K562 (cell line): ENCODE results near the gene CBX2. TPM values are rescaled to one million over a fixed set of nuclear protein-coding genes. Genes with fewer than 3 reads are reported as not detected.
A peak's percentile ranks its signal among the peaks of the same experiment; 100 is the strongest.

Source experiments
- ATAC-seq: fragments of 200-7000 bp; cut with Tn5 transposase; 3 replicates; pipeline ENCODE4 v1.9.1; 2020; ENCODE audit warnings: moderate library complexity
- BruUV-seq: library from RNA; stranded (reverse); fragments of 400-500 nt; replicated peaks from 2 replicates; lab custom pipeline; 2021; lab: Mats Ljungman, UMichigan
- CTCF ChIA-PET: fragments of 300-600 bp; formaldehyde crosslinking; extraction: SDS; loops from one replicate; lab custom pipeline; 2021; ENCODE audit warnings: low intra/inter-chr PET ratio; lab: Yijun Ruan, JAX
- POLR2A ChIA-PET: fragments of 300-600, 350-650 bp; sonication (Branson Sonifier 250); formaldehyde crosslinking; extraction: SDS; loops from one replicate; lab custom pipeline; 2021; ENCODE audit warnings: antibody characterized with exemption, inconsistent platforms; lab: Yijun Ruan, JAX
- DNase-seq, 4 experiments: peaks; one replicate each; pipeline versions ENCODE4 v3.0.0 to v3.0.0-alpha.2; 2011 to 2018; ENCODE audit warnings: low spot score in 3 of 4, mixed read lengths in 3 of 4; ENCODE audit errors: extremely low read depth in 1 of 4
- FAIRE-seq: peaks from 2 replicates; lab custom pipeline; 2011; peaks lifted over from hg19 to GRCh38; lab: Jason Lieb, UNC
- H2AFZ ChIP-seq: 2 replicates; pipeline ENCODE4 v1.6.0; 2011; ENCODE audit warnings: low read depth, low read length, control low read depth, inconsistent platforms
- H3K27ac ChIP-seq: fragments of 200-600 bp; 3 replicates; pipeline ENCODE4 v1.8.0; 2011; ENCODE audit warnings: low read depth, mild to moderate bottlenecking, control low read depth, inconsistent platforms, low read length, moderate library complexity, mixed read lengths; ENCODE audit errors: extremely low read depth
- H3K27me3 ChIP-seq, 2 experiments: fragments of 300-600 bp in 1 of 2; 2 replicates in 1 of 2; 3 replicates in 1 of 2; pipeline versions ENCODE4 v1.6.0 to v1.8.0; 2011; ENCODE audit warnings: inconsistent platforms in 2 of 2, low read length in 2 of 2, mild to moderate bottlenecking in 1 of 2, mixed read lengths in 1 of 2, moderate library complexity in 1 of 2; ENCODE audit not compliant: control insufficient read depth in 2 of 2, insufficient read depth in 2 of 2
- H3K36me3 ChIP-seq: fragments of 300-600 bp; 3 replicates; pipeline ENCODE4 v1.8.0; 2011; ENCODE audit warnings: mild to moderate bottlenecking, low read length, inconsistent platforms; ENCODE audit not compliant: control insufficient read depth, insufficient read depth
- H3K4me1 ChIP-seq, 2 experiments: fragments of 200-600 bp in 1 of 2; replicated peaks in 1 of 2; 2 replicates in 1 of 2; 3 replicates in 1 of 2; pipeline versions ENCODE4 v1.5.1 to v1.8.0; 2011; ENCODE audit warnings: inconsistent platforms in 2 of 2, low read length in 2 of 2, mild to moderate bottlenecking in 1 of 2, mixed read lengths in 1 of 2, moderate library complexity in 1 of 2; ENCODE audit not compliant: control insufficient read depth in 2 of 2, insufficient read depth in 2 of 2
- H3K4me2 ChIP-seq: 2 replicates; pipeline ENCODE4 v1.6.1; 2011; ENCODE audit warnings: low read length, control low read depth, inconsistent platforms, mixed read lengths; ENCODE audit not compliant: insufficient read depth
- H3K4me3 ChIP-seq: fragments of 200-600 bp; sonication (generic), shearing (Covaris generic); 2 replicates; pipeline ENCODE4 v1.5.1; 2016; ENCODE audit warnings: control low read depth, inconsistent platforms
- H3K79me2 ChIP-seq: fragments of 200-600 bp; 3 replicates; pipeline ENCODE4 v1.8.0; 2011; ENCODE audit warnings: low read length, inconsistent platforms; ENCODE audit not compliant: control insufficient read depth, insufficient read depth
- H3K9ac ChIP-seq, 2 experiments: 2 replicates each; pipeline versions ENCODE4 v1.6.0 to v1.6.1; 2011; ENCODE audit warnings: low read depth in 2 of 2, low read length in 2 of 2, control low read depth in 1 of 2, inconsistent platforms in 1 of 2, mild to moderate bottlenecking in 1 of 2, mixed read lengths in 1 of 2; ENCODE audit not compliant: insufficient read depth in 1 of 2
- H3K9me1 ChIP-seq: one replicate; pipeline ENCODE4 v1.6.0; 2011; ENCODE audit warnings: inconsistent platforms, mild to moderate bottlenecking, low read length, moderate library complexity; ENCODE audit not compliant: control insufficient read depth, insufficient read depth
- H3K9me3 ChIP-seq: replicated peaks from 2 replicates; pipeline ENCODE4 v1.5.1; 2011; ENCODE audit warnings: low read depth, low read length, inconsistent platforms; ENCODE audit not compliant: control insufficient read depth, insufficient read depth
- H4K20me1 ChIP-seq: replicated peaks from 2 replicates; pipeline ENCODE4 v1.6.1; 2011; ENCODE audit warnings: low read length, inconsistent platforms, mixed read lengths; ENCODE audit not compliant: control insufficient read depth, insufficient read depth
- CREM ChIP-seq: IDR thresholded peaks from 2 replicates; pipeline ENCODE4 v1.6.1; 2014; ENCODE audit warnings: antibody characterized with exemption, low read depth
- E2F6 ChIP-seq, 2 experiments: IDR thresholded peaks; 2 replicates each; pipeline ENCODE4 v1.6.1; 2011; ENCODE audit warnings: borderline replicate concordance in 1 of 2, control low read depth in 1 of 2, low read depth in 1 of 2, low read length in 1 of 2, mild to moderate bottlenecking in 1 of 2, mixed read lengths in 1 of 2, moderate library complexity in 1 of 2; ENCODE audit not compliant: insufficient read depth in 1 of 2, insufficient read length in 1 of 2, poor library complexity in 1 of 2, severe bottlenecking in 1 of 2; ENCODE audit errors: extremely low read depth in 1 of 2
- GABPA ChIP-seq: fragments of 200-800 bp; sonication (Bioruptor generic); conservative IDR thresholded peaks from 2 replicates; pipeline ENCODE4 v1.6.1; 2016; ENCODE audit warnings: low read depth, missing genetic modification characterization, missing compliant biosample characterization
- HNRNPL ChIP-seq: fragments of 200-400 bp; formaldehyde crosslinking; IDR thresholded peaks from 2 replicates; pipeline ENCODE4 v1.6.1; 2017; ENCODE audit warnings: low read depth, mild to moderate bottlenecking, low read length
- KHSRP ChIP-seq: fragments of 450-650 bp; IDR thresholded peaks from 2 replicates; pipeline ENCODE4 v1.6.1; 2017
- MYBL2 ChIP-seq, 2 experiments: fragments of 450-650 bp in 1 of 2; sonication (generic) in 1 of 2; formaldehyde crosslinking in 1 of 2; IDR thresholded peaks; 2 replicates each; pipeline versions ENCODE4 v1.6.1 to v1.8.1; 2017 to 2022; ENCODE audit warnings: borderline replicate concordance in 1 of 2, inconsistent platforms in 1 of 2, low read depth in 1 of 2, mild to moderate bottlenecking in 1 of 2, missing genetic modification reagents in 1 of 2, moderate library complexity in 1 of 2
- NCOR1 ChIP-seq: fragments of 450-650 bp; IDR thresholded peaks from 2 replicates; pipeline ENCODE4 v1.6.1; 2016; ENCODE audit warnings: mild to moderate bottlenecking, moderate library complexity
- PRPF4 ChIP-seq: fragments of 200-400 bp; formaldehyde crosslinking; IDR thresholded peaks from one replicate; pipeline ENCODE4 v1.6.1; 2017; ENCODE audit warnings: low read length, low read depth, mild to moderate bottlenecking; ENCODE audit not compliant: insufficient read depth, poor library complexity, severe bottlenecking
- RBFOX2 ChIP-seq: fragments of 200-400 bp; formaldehyde crosslinking; IDR thresholded peaks from 2 replicates; pipeline ENCODE4 v1.6.1; 2017; ENCODE audit warnings: low read depth, mild to moderate bottlenecking, low read length, moderate library complexity
- STAT6 ChIP-seq: sonication (generic); formaldehyde crosslinking; IDR thresholded peaks from 2 replicates; pipeline ENCODE4 v1.8.1; 2023; ENCODE audit warnings: mild to moderate bottlenecking, missing genetic modification reagents
- ZBTB49 ChIP-seq: sonication (generic); formaldehyde crosslinking; IDR thresholded peaks from 2 replicates; pipeline ENCODE4 v1.8.0; 2022; ENCODE audit warnings: missing genetic modification reagents, mild to moderate bottlenecking, borderline replicate concordance
- ZNF436 ChIP-seq: fragments of 250-450, 450-650 bp; sonication (Bioruptor Pico); formaldehyde crosslinking; IDR thresholded peaks from 2 replicates; pipeline ENCODE4 v1.7.0; 2020; ENCODE audit warnings: mild to moderate bottlenecking
- WGBS: fragments of 100-300 bp; shearing (Covaris generic); methylation state at CpG from one replicate; pipeline ENCODE4 v1.1.6; 2016; ENCODE audit warnings: low coverage, mixed read lengths; ENCODE audit not compliant: insufficient coverage; ENCODE audit errors: missing lambda C conversion rate; 5-methylcytosine and 5-hydroxymethylcytosine counted together
- in situ Hi-C: fragments of 300-500 bp; cut with MboI; formaldehyde crosslinking; loops from 4 replicates; pipeline ENCODE4 v1.15.0; 2018; ENCODE audit warnings: inconsistent platforms, mixed read lengths
- intact Hi-C: fragments of 100-400 bp; cut with micrococcal nuclease; formaldehyde crosslinking; loops from 2 replicates; pipeline ENCODE4 v1.14.2; 2022
- polyA plus RNA-seq, 8 experiments: library from polyadenylated mRNA; depleted of rRNA in 4 of 8; stranded (reverse) in 5 of 8; unstranded in 3 of 8; fragments of >200 nt; fragmentation: Nextera tagmentation in 2 of 8; fragmentation: Illumina TruSeq in 1 of 8; extraction: Ambion mirVana in 2 of 8; extraction: Trizol in 1 of 8; gene quantifications; 2 replicates each; pipeline versions ENCODE4 v1.2.1 to v1.2.3, GENCODE V29; 2011 to 2014; ENCODE audit warnings: inconsistent platforms in 1 of 8, missing spikeins in 1 of 8
- total RNA-seq, 7 experiments: library from RNA; depleted of rRNA in 6 of 7; stranded (reverse); fragments of >200 nt in 6 of 7; fragmentation: Illumina TruSeq in 2 of 7; extraction: Trizol in 2 of 7; gene quantifications; 2 replicates each; pipeline versions ENCODE4 v1.2.1 to v1.2.3, GENCODE V29; 2011 to 2021; ENCODE audit warnings: low replicate concordance in 1 of 7

Gene CBX2
- total and polyA plus RNA-seq, 9 of the 15 experiments (the other 6 are each of a cell fraction or from before 2014, with no cell fraction given), result 0.66 to 26.9 (median 13.9) TPM

- peaks cover 25 to 77% of the 10 kb centered on the region in 2 experiments for H3K4me1 ChIP-seq
- in situ Hi-C loops (no loop called here), intact Hi-C loops (loop anchor here (5.0 kb wide), 1 partner anchor 40 kb away; the partner anchor contains the start of gene CBX4)
- CTCF ChIA-PET, result interaction anchor here (0.6 to 0.7 kb wide), 2 partner anchors 8 to 38 kb away, joined by 3 to 4 read pairs; no protein-coding TSS in a partner anchor
- no peak for FAIRE-seq
- H3K27ac ChIP-seq, result peak overlapping the region; percentile 77; the same call in 2 of the 3 replicates
- peak; percentile 56 for ATAC-seq
- no peaks in the 10 kb centered on the region for H3K27me3 ChIP-seq
- no peaks in the 10 kb centered on the region for H3K9me1 ChIP-seq
- WGBS, result 19% methylated on average over 15 of the region's 89 CpGs
- peak; percentile 68 to 87 (median 84) for DNase-seq
- POLR2A ChIA-PET, result interaction anchor here (0.6 to 2.1 kb wide), 10 partner anchors 11 to 1835 kb away, joined by 3 to 18 read pairs (median 5); partner anchors contain the start of gene CBX4
- H3K4me3 ChIP-seq, result peak overlapping the region; percentile 22
- H4K20me1 ChIP-seq, result no peaks in the 10 kb centered on the region
- peaks cover 20% of the 10 kb centered on the region; the same call in 2 of the 3 replicates for H3K36me3 ChIP-seq
- peak overlapping the region; percentile 34 to 85; a peak in 3 of 4 replicates for H3K9ac ChIP-seq
- peak overlapping the region; percentile 55; the same call in 1 of the 2 replicates for H3K4me2 ChIP-seq
- H3K79me2 ChIP-seq, result peaks cover 20% of the 10 kb centered on the region
- peaks cover 3% of the 10 kb centered on the region for H3K9me3 ChIP-seq
- peak overlapping the region; percentile 24; the same call in 1 of the 2 replicates for H2AFZ ChIP-seq
- BruUV-seq, result no TSS peak
- no peak for TF ChIP-seq KHSRP
- TF ChIP-seq HNRNPL, result peak; percentile 61; the same call in 1 of the 2 replicates
- TF ChIP-seq NCOR1, result no peak
- TF ChIP-seq E2F6 (IDR thresholded peaks at IDR 0.05; ENCODE audit: borderline replicate concordance in 1 of 2, extremely low read depth in 1 of 2, insufficient read depth in 1 of 2, insufficient read length in 1 of 2, low read depth in 1 of 2, low read length in 1 of 2, poor library complexity in 1 of 2, severe bottlenecking in 1 of 2), result peak; percentile 7 to 48
- TF ChIP-seq STAT6 (CRISPR knock-in tag), result no peak
- no peak for TF ChIP-seq ZBTB49 (CRISPR knock-in tag)
- no peak for TF ChIP-seq CREM
- TF ChIP-seq RBFOX2, result peak; percentile 39; the same call in 1 of the 2 replicates
- peak; percentile 62 for TF ChIP-seq PRPF4
- TF ChIP-seq MYBL2 (IDR thresholded peaks at IDR 0.05; ENCODE audit: low read depth), result no peak
- no peak for TF ChIP-seq MYBL2 (CRISPR knock-in tag; IDR thresholded peaks at IDR 0.05; ENCODE audit: borderline replicate concordance)
- no peak for TF ChIP-seq ZNF436 (CRISPR knock-in tag)
- peak; percentile 90 for TF ChIP-seq GABPA (tag)
These were observed 19.7 kb downstream of the CBX2 start for GRCh38 chr17:79797492-79798298.
